Measurements from ENCODE around the gene CC2D1B.

The CC2D1B gene

DNA sequence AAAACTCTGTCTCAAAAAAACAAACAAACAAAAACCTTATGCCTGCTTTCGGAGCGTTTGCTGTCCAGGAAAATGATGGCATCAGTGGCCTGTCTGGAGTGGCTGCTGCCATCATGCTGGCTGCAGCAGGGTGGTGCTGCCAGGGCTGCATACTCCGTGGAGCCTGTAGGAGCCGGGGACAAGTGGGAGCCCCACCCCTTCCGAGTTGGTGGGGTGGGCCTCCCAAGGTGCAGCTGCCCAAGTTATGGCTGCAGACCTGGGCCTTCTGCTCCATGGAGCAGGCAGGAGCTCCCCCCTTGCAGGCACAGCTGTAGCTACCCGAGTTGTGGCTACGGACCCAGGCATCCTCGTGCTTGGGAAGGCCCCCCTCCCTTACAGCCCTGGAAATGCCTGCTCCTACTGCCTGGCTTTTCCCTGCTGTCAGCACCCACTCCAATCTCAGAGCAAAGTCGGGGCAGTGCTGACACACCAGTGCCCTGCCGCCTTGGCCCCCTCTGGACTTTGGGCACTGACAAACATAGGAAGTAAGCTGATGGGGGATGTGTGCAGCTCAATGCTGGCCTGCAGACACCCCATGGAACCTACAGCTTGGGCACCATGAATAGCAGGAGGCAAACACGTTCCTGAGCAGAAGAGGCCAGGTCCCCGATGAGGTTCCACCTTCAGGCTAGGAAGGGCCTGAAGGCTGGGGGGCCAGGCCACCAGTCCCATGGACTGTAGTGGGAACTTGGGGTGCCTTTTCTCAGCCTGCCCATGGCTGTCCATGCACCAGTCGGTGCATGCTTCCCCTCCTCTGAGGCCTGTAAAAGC lies 60.4 kb downstream of the CC2D1B start:
- DNase-seq, result no peak

Data from T-helper 1 cell (primary cell).